NCI-H1092 treated with DMSO at 0.1 percent for 48 hours (cell line): ENCODE data around the gene MKI67.
A peak's percentile ranks its signal among the peaks of the same experiment; 100 is the strongest.
"Not testable (repeated sequence)": the region's sequence is repeated elsewhere in the genome, so short reads cannot be mapped to it uniquely, and the experiment has no call there.

ENCODE experiments used
- DNase-seq: peaks from one replicate; lab custom pipeline; 2025; lab: John Stamatoyannopoulos, UW

Gene MKI67

GRCh38 chr10:128125944-128126764 lies at the start of gene MKI67:
MKI67 (minus strand) TSS chr10:128126423; CDS start chr10:128125667, 756 bp downstream.
- peak; percentile 85 for DNase-seq

- no peak for DNase-seq
Measured at GRCh38 chr10:128174581-128175559, 48.6 kb upstream of the MKI67 start.

GRCh38 chr10:128173386-128173785 lies 47.2 kb upstream of the MKI67 start:
- DNase-seq, result no peak

- no peak for DNase-seq
Measured at GRCh38 chr10:128172756-128173155, 46.5 kb upstream of the MKI67 start.

- no peak for DNase-seq
Measured at GRCh38 chr10:128169811-128170379, 43.7 kb upstream of the MKI67 start.

GRCh38 chr10:128167926-128168520 lies 41.8 kb upstream of the MKI67 start:
- no peak for DNase-seq

- not testable (repeated sequence) for DNase-seq
Measured at GRCh38 chr10:128167123-128167522, 40.9 kb upstream of the MKI67 start.

- DNase-seq, result no peak
Measured at GRCh38 chr10:128166151-128166550, 39.9 kb upstream of the MKI67 start.

GRCh38 chr10:128165536-128165935 lies 39.3 kb upstream of the MKI67 start:
- no peak for DNase-seq

- DNase-seq, result no peak
Measured at GRCh38 chr10:128163701-128164100, 37.5 kb upstream of the MKI67 start.

GRCh38 chr10:128161031-128161430 lies 34.8 kb upstream of the MKI67 start:
- DNase-seq, result no peak

- DNase-seq, result no peak
Measured at GRCh38 chr10:128160297-128160711, 34.1 kb upstream of the MKI67 start.

- DNase-seq, result no peak
Measured at GRCh38 chr10:128158021-128158795, 32.0 kb upstream of the MKI67 start.

GRCh38 chr10:128156999-128157755 lies 31.0 kb upstream of the MKI67 start:
- DNase-seq, result no peak

GRCh38 chr10:128152741-128153580 lies 26.7 kb upstream of the MKI67 start:
- no peak for DNase-seq

GRCh38 chr10:128151031-128151430 lies 24.8 kb upstream of the MKI67 start:
- DNase-seq, result no peak

- DNase-seq, result no peak
Measured at GRCh38 chr10:128150561-128150960, 24.3 kb upstream of the MKI67 start.

GRCh38 chr10:128150045-128150493 lies 23.8 kb upstream of the MKI67 start:
- DNase-seq, result peak; percentile 59

GRCh38 chr10:128149267-128150014 lies 23.2 kb upstream of the MKI67 start:
- no peak for DNase-seq
